HG03066 (cell line): ENCODE results near the gene PLK3.

Source experiments
- ATAC-seq: cut with Tn5 transposase; IDR thresholded peaks from one replicate; pipeline ENCODE4 v1.9.1; 2021; ENCODE audit warnings: low read depth; ENCODE audit not compliant: unreplicated experiment

PLK3 gene

DNA sequence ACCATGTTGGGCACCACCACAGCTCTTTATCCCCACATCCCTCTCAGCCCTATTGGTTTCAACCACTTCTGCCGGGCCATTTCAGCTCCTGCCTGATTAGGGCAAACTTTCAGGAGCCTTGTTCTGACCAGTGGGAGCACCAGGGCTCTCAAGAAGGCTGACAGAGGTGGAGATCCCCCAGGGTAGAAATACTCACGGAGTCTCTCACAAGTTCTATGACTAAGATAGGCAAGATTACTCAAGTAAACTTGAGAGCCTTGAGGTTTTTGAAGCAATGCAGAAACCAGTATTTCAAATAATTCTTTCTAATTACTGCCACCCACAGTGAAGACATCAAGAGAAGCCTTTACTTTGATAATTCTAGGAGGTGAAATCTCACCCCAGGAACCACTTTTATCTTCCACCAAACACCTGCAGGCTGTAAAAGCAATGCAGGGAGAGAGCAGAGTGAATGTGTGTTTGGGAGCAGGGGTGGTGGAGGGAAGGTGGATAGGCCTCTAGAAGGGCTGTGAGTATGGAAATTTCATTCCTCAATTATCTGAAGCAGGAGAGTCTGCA, 49.5 kb downstream of the PLK3 start:
- ATAC-seq: no peak

GRCh38 chr1:44851308-44851707, 51.1 kb downstream of the PLK3 start:
- no peak for ATAC-seq

DNA sequence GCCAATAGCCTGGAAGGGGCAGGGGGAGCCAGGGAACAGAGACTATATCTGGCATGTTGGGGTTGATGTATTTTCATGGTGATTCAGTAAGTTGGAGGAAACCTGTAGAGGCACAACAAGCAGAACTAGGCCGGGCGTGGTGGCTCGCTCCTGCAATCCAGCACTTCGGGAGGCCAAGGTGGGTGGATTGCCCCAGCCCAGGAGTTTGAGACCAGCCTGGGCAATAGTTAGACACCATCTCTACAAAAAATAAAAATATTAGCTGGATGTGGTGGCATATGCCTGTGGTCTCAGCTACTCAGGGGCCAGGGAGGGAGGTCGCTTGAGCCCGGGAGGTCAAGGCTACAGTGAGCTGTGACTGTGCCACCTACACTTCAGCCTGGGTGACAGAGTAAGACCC, 53.0 kb downstream of the PLK3 start:
- ATAC-seq: no peak

DNA sequence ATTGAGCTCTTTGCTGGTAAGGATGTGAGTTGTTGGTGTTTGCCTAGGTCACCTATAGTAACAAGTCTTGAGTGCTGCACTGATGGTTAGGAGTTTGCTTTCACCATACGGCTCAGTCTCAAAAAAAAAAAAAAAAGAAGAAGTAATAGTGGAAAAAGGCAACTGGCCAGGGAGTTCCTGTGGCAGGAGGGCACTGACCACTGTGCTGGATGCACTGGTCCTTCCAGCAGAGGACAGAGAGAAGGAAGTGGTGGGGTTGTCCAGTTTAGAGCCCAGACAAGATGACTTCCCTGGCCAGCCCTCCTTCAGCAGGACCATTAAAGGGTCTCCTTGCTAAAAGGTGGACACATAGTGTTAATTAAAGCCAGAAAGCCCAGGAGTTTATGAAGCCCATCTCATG, 54.8 kb downstream of the PLK3 start:
- no peak for ATAC-seq
